ENCODE data around the gene CLASP1. TPM values are rescaled to one million over a fixed set of nuclear protein-coding genes. Genes with fewer than 3 reads are reported as not detected.
"Not testable (repeated sequence)": the region's sequence is repeated elsewhere in the genome, so short reads cannot be mapped to it uniquely, and the experiment has no call there.

The CLASP1 gene
- total RNA-seq, 2 experiments from 2014 or later, result 44.7 to 45.5 TPM

GRCh38 chr2:121298476-121298875 is 350.8 kb downstream of the CLASP1 start:
- Mint-ChIP-seq H3K9me3 (no peaks in the 10 kb centered on the region), H3K4me1 (no peaks in the 10 kb centered on the region), H3K27me3 (peaks cover 19% of the 10 kb centered on the region), H3K4me3 (no peak overlapping the region), H3K36me3 (no peaks in the 10 kb centered on the region), H3K27ac (no peak overlapping the region)
- no peak for DNase-seq

GRCh38 chr2:121297866-121298265 is 351.4 kb downstream of the CLASP1 start:
- H3K36me3 Mint-ChIP-seq, H3K27ac Mint-ChIP-seq, DNase-seq, H3K4me3 Mint-ChIP-seq, H3K9me3 Mint-ChIP-seq, H3K4me1 Mint-ChIP-seq: not testable (repeated sequence)
- peaks cover 13% of the 10 kb centered on the region for H3K27me3 Mint-ChIP-seq

GRCh38 chr2:121297217-121297830 is 351.9 kb downstream of the CLASP1 start:
- peaks cover 9% of the 10 kb centered on the region for H3K27me3 Mint-ChIP-seq

GRCh38 chr2:121295911-121296650 is 353.2 kb downstream of the CLASP1 start:
- Mint-ChIP-seq H3K9me3 (no peaks in the 10 kb centered on the region), H3K4me3 (no peak overlapping the region), H3K36me3 (no peaks in the 10 kb centered on the region), H3K27ac (no peak overlapping the region), H3K27me3 (peaks cover 8% of the 10 kb centered on the region), H3K4me1 (no peaks in the 10 kb centered on the region)
- no peak for DNase-seq

More at GRCh38 chr2:121297217-121297830, 351.9 kb downstream of the CLASP1 start:
- Mint-ChIP-seq H3K9me3 (no peaks in the 10 kb centered on the region), H3K27ac (no peak overlapping the region), H3K4me1 (no peaks in the 10 kb centered on the region), H3K36me3 (no peaks in the 10 kb centered on the region), H3K4me3 (no peak overlapping the region)
- DNase-seq, result no peak

GRCh38 chr2:121294881-121295840 is 354.1 kb downstream of the CLASP1 start:
- no peaks in the 10 kb centered on the region for H3K9me3 Mint-ChIP-seq
- H3K4me3 Mint-ChIP-seq, result no peak overlapping the region
- H3K27me3 Mint-ChIP-seq, result peaks cover 6% of the 10 kb centered on the region
- H3K36me3 Mint-ChIP-seq, result no peaks in the 10 kb centered on the region
- no peaks in the 10 kb centered on the region for H3K4me1 Mint-ChIP-seq
- H3K27ac Mint-ChIP-seq, result no peak overlapping the region
- DNase-seq, result no peak

- no peaks in the 10 kb centered on the region for H3K4me1 Mint-ChIP-seq
- H3K9me3 Mint-ChIP-seq, result no peaks in the 10 kb centered on the region
- no peak overlapping the region for H3K4me3 Mint-ChIP-seq
- H3K36me3 Mint-ChIP-seq, result no peaks in the 10 kb centered on the region
- no peak overlapping the region for H3K27ac Mint-ChIP-seq
- H3K27me3 Mint-ChIP-seq, result no peaks in the 10 kb centered on the region
- DNase-seq, result no peak
Measured at GRCh38 chr2:121293450-121294325, 355.6 kb downstream of the CLASP1 start.

DNA sequence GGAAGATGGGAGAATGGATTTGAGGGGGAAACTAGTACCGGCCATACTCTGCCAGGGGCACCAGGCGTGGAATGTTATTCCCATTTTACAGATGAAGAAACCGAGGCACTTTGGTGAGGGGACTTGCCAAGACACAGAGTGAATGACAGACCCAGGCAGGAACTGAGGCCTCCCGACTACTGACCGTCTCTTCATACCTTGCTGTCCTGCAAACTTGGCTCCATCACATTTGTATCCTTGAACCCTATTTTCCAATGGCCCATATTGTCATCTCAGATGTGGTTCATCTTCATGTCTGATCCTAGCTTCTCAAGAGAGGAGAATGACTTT is 358.0 kb downstream of the CLASP1 start:
- DNase-seq, result no peak
- no peaks in the 10 kb centered on the region for H3K4me1 Mint-ChIP-seq
- no peaks in the 10 kb centered on the region for H3K36me3 Mint-ChIP-seq
- H3K9me3 Mint-ChIP-seq, result no peaks in the 10 kb centered on the region
- no peak overlapping the region for H3K27ac Mint-ChIP-seq
- H3K27me3 Mint-ChIP-seq, result peaks cover 6% of the 10 kb centered on the region
- no peak overlapping the region for H3K4me3 Mint-ChIP-seq

GRCh38 chr2:121289271-121289670 is 360.0 kb downstream of the CLASP1 start:
- DNase-seq, result no peak
- Mint-ChIP-seq H3K4me1 (peaks cover 2% of the 10 kb centered on the region), H3K4me3 (no peak overlapping the region), H3K27ac (no peak overlapping the region), H3K36me3 (no peaks in the 10 kb centered on the region), H3K27me3 (peaks cover 17% of the 10 kb centered on the region), H3K9me3 (no peaks in the 10 kb centered on the region)

DNA sequence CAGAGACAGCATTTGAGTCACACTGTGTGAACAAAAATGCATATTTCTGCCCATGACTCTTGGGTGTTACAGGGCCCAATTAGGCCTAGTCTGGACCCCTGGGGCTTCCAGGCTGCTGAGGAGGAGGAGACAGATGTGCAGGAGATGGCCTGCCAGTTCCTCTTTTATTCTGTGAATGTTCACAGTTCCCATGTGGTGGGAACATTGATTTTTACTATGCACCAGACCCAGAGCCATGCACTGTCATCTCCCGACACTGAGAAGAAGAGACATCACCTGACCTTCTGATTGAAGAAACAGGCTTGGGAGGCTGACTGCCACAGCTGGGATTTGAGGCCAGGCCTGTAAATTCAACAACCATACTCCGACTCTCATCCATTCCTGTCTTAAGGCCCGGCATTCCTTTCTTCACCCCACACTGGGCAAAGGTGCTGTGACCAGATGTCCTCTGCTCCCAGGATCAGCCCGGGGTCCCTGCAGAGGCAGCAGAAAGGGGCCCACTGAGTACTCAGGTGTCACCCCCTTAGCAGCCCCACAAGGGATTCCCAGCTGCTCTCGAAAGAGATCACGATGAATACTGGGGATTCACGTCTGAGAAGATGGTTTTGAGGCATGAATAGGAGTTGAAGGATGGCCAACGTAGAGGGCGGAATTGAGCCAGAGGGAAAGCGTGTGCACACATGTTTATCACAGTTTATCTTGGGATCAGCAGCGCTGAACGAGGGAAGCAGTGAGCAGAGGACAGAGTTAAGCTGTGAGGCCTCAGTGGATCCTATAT is 360.6 kb downstream of the CLASP1 start:
- Mint-ChIP-seq H3K27ac (no peak overlapping the region), H3K4me1 (peaks cover 7% of the 10 kb centered on the region), H3K27me3 (peaks cover 24% of the 10 kb centered on the region), H3K4me3 (no peak overlapping the region), H3K36me3 (no peaks in the 10 kb centered on the region), H3K9me3 (no peaks in the 10 kb centered on the region)
- no peak for DNase-seq

DNA sequence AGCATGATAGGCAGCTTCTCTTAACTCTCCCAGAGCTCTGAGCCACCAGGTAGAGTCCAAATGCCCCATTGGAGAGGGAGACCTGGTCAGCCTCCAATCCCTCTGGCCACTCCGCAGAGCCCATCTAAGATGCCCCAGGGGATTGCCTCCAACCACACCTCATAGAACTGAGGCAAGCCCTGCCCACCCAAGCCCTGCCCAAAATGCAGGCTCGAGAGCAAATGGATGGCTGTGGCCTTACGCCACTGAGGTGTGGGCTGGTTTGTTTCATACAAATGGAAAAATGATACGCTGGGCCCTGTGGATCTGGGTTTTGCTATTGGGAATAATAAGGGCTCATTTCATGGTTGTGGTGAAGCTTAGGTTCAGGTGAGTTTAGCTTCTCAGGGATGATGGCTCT is 361.3 kb downstream of the CLASP1 start:
- H3K9me3 Mint-ChIP-seq, result no peaks in the 10 kb centered on the region
- no peak overlapping the region for H3K4me3 Mint-ChIP-seq
- peaks cover 7% of the 10 kb centered on the region for H3K4me1 Mint-ChIP-seq
- no peaks in the 10 kb centered on the region for H3K36me3 Mint-ChIP-seq
- DNase-seq, result no peak
- H3K27me3 Mint-ChIP-seq, result peaks cover 30% of the 10 kb centered on the region
- no peak overlapping the region for H3K27ac Mint-ChIP-seq

Other genes with a start within 250 kb of the CLASP1 start
- not detected for gene RNU4ATAC, start 118.6 kb downstream of the CLASP1 start, total RNA-seq
- 100 to 1,000 TPM; 186 to 202 TPM for gene NIFK, start 87.4 kb upstream of the CLASP1 start, total RNA-seq
- 10 to 100 TPM; 94.8 to 99.5 TPM for gene TSN, start 106.2 kb upstream of the CLASP1 start, total RNA-seq

All from activated naive CD8-positive, alpha-beta T cell treated with anti-CD3 and anti-CD28 coated beads for 36 hours (primary cell).